ENCODE data around the gene SPACA1.

The SPACA1 gene

GRCh38 chr6:88050140-88050818, 2.6 kb downstream of the SPACA1 start:
- TF ChIP-seq GATA3 (IDR thresholded peaks at IDR 0.05; ENCODE audit: low read depth, low read length) (no peak), GATA2 (IDR thresholded peaks at IDR 0.05; ENCODE audit: low read depth, low read length) (no peak)

GRCh38 chr6:88059191-88059590, 11.6 kb downstream of the SPACA1 start:
- TF ChIP-seq GATA2 (IDR thresholded peaks at IDR 0.05; ENCODE audit: low read depth, low read length), result no peak
- TF ChIP-seq GATA3 (IDR thresholded peaks at IDR 0.05; ENCODE audit: low read depth, low read length), result no peak

- TF ChIP-seq GATA3 (IDR thresholded peaks at IDR 0.05; ENCODE audit: low read depth, low read length) (no peak), GATA2 (IDR thresholded peaks at IDR 0.05; ENCODE audit: low read depth, low read length) (no peak)
Measured at GRCh38 chr6:88062376-88062775, 14.7 kb downstream of the SPACA1 start.

GRCh38 chr6:88072462-88072861, 24.8 kb downstream of the SPACA1 start:
- no peak for TF ChIP-seq GATA3 (IDR thresholded peaks at IDR 0.05; ENCODE audit: low read depth, low read length)
- TF ChIP-seq GATA2 (IDR thresholded peaks at IDR 0.05; ENCODE audit: low read depth, low read length), result no peak

GRCh38 chr6:88074791-88075190, 27.1 kb downstream of the SPACA1 start:
- TF ChIP-seq GATA2 (IDR thresholded peaks at IDR 0.05; ENCODE audit: low read depth, low read length), result peak; percentile 85
- peak; percentile 77 for TF ChIP-seq GATA3 (IDR thresholded peaks at IDR 0.05; ENCODE audit: low read depth, low read length)

- TF ChIP-seq GATA3 (IDR thresholded peaks at IDR 0.05; ENCODE audit: low read depth, low read length), result no peak
- TF ChIP-seq GATA2 (IDR thresholded peaks at IDR 0.05; ENCODE audit: low read depth, low read length), result no peak
Measured at GRCh38 chr6:88077305-88077704, 29.7 kb downstream of the SPACA1 start.

GRCh38 chr6:88086792-88087191, 39.2 kb downstream of the SPACA1 start:
- TF ChIP-seq GATA3 (IDR thresholded peaks at IDR 0.05; ENCODE audit: low read depth, low read length), result no peak
- TF ChIP-seq GATA2 (IDR thresholded peaks at IDR 0.05; ENCODE audit: low read depth, low read length), result no peak

- TF ChIP-seq GATA2 (IDR thresholded peaks at IDR 0.05; ENCODE audit: low read depth, low read length) (no peak), GATA3 (IDR thresholded peaks at IDR 0.05; ENCODE audit: low read depth, low read length) (no peak)
Measured at GRCh38 chr6:88089708-88090107, 42.1 kb downstream of the SPACA1 start.

GRCh38 chr6:88105741-88106340, 58.2 kb downstream of the SPACA1 start:
- TF ChIP-seq GATA3 (IDR thresholded peaks at IDR 0.05; ENCODE audit: low read depth, low read length) (no peak), GATA2 (IDR thresholded peaks at IDR 0.05; ENCODE audit: low read depth, low read length) (no peak)

- no peak for TF ChIP-seq GATA3 (IDR thresholded peaks at IDR 0.05; ENCODE audit: low read depth, low read length)
- TF ChIP-seq GATA2 (IDR thresholded peaks at IDR 0.05; ENCODE audit: low read depth, low read length), result no peak
Measured at GRCh38 chr6:88107241-88107640, 59.6 kb downstream of the SPACA1 start.

GRCh38 chr6:88111991-88112390, 64.3 kb downstream of the SPACA1 start:
- no peak for TF ChIP-seq GATA3 (IDR thresholded peaks at IDR 0.05; ENCODE audit: low read depth, low read length)
- TF ChIP-seq GATA2 (IDR thresholded peaks at IDR 0.05; ENCODE audit: low read depth, low read length), result no peak

GRCh38 chr6:88114838-88115237, 67.2 kb downstream of the SPACA1 start:
- no peak for TF ChIP-seq GATA3 (IDR thresholded peaks at IDR 0.05; ENCODE audit: low read depth, low read length)
- TF ChIP-seq GATA2 (IDR thresholded peaks at IDR 0.05; ENCODE audit: low read depth, low read length), result no peak

- TF ChIP-seq GATA2 (IDR thresholded peaks at IDR 0.05; ENCODE audit: low read depth, low read length) (no peak), GATA3 (IDR thresholded peaks at IDR 0.05; ENCODE audit: low read depth, low read length) (no peak)
Measured at GRCh38 chr6:88115307-88115706, 67.7 kb downstream of the SPACA1 start.

GRCh38 chr6:88116276-88116675, 68.6 kb downstream of the SPACA1 start:
- no peak for TF ChIP-seq GATA3 (IDR thresholded peaks at IDR 0.05; ENCODE audit: low read depth, low read length)
- no peak for TF ChIP-seq GATA2 (IDR thresholded peaks at IDR 0.05; ENCODE audit: low read depth, low read length)

Measured in SH-SY5Y (cell line).